ENCODE data around the gene TCERG1. TPM values are rescaled to one million over a fixed set of nuclear protein-coding genes. Genes with fewer than 3 reads are reported as not detected.

Gene TCERG1
- polyA plus RNA-seq, 3 donors = 11.6 to 37.3 (median 18.0) TPM

- Mint-ChIP-seq H3K4me3 (no peak overlapping the region), H3K27ac (peak overlapping the region in 1 of 7 donors; percentile 31), H3K4me1 (no peaks in the 10 kb centered on the region), H3K36me3 (peaks cover 70 to 81% of the 10 kb centered on the region in 2 donors), H3K9me3 (no peaks in the 10 kb centered on the region), H3K27me3 (ENCODE audit: low read depth in 3 of 3) (no peaks in the 10 kb centered on the region)
- intact Hi-C loops (cut with micrococcal nuclease) = no loop called here
- Histone ChIP-seq H3K4me3 (replicated peaks in 1 of 3; ENCODE audit: low read depth in 2 of 3, low read length in 3 of 3) (no peak overlapping the region), H3K79me2 (ENCODE audit: insufficient read depth, low read length) (peaks cover 45% of the 10 kb centered on the region), H3K27ac (ENCODE audit: low read depth in 1 of 2, low read length in 2 of 2) (no peak overlapping the region), H4K20me1 (ENCODE audit: insufficient read depth, low read length) (peaks cover 30% of the 10 kb centered on the region), H3K9me3 (replicated peaks in 1 of 2; ENCODE audit: control insufficient read depth in 1 of 2, insufficient read depth in 1 of 2, low read length in 2 of 2) (no peaks in the 10 kb centered on the region), H3K36me3 (replicated peaks in 1 of 2; ENCODE audit: control insufficient read depth in 1 of 2, insufficient read depth in 2 of 2, low read length in 2 of 2) (peaks cover 77 to 93% of the 10 kb centered on the region in 2 donors), H3K4me1 (ENCODE audit: control insufficient read depth in 1 of 2, insufficient read depth in 2 of 2, low read length in 2 of 2) (no peaks in the 10 kb centered on the region), H3K27me3 (ENCODE audit: control insufficient read depth in 2 of 2, insufficient read depth in 2 of 2, low read length in 2 of 2) (no peaks in the 10 kb centered on the region), H3K9ac (ENCODE audit: insufficient read depth, low read length, poor library complexity, severe bottlenecking) (no peak overlapping the region), H3K4me2 (replicated peaks; ENCODE audit: extremely low read depth, low read length, poor library complexity, severe bottlenecking) (no peak overlapping the region), H2AFZ (ENCODE audit: insufficient read depth, low read depth, low read length, poor library complexity, severe bottlenecking) (no peak overlapping the region)
- WGBS (ENCODE audit: insufficient coverage) = 100% methylated on average over 1 of the region's 1 CpG
- DNase-seq = no peak
- no peak for TF ChIP-seq CTCF (IDR thresholded peaks at IDR 0.05)
These were observed 20.6 kb downstream of the TCERG1 start for GRCh38 chr5:146467760-146468159.

- peak overlapping the region in 4 of 7 donors; percentile 32 to 80 (median 58) for H3K27ac Mint-ChIP-seq
- Histone ChIP-seq H2AFZ (ENCODE audit: insufficient read depth, low read depth, low read length, poor library complexity, severe bottlenecking) (no peak overlapping the region), H3K79me2 (ENCODE audit: insufficient read depth, low read length) (peaks cover 17% of the 10 kb centered on the region), H3K4me1 (ENCODE audit: control insufficient read depth in 1 of 2, insufficient read depth in 2 of 2, low read length in 2 of 2) (peaks cover 15 to 17% of the 10 kb centered on the region in 2 donors), H3K27me3 (ENCODE audit: control insufficient read depth in 2 of 2, insufficient read depth in 2 of 2, low read length in 2 of 2) (no peaks in the 10 kb centered on the region), H3K9ac (ENCODE audit: insufficient read depth, low read length, poor library complexity, severe bottlenecking) (no peak overlapping the region), H3K27ac (ENCODE audit: low read depth in 1 of 2, low read length in 2 of 2) (peak overlapping the region in 1 of 2 donors; percentile 47), H3K36me3 (replicated peaks in 1 of 2; ENCODE audit: control insufficient read depth in 1 of 2, insufficient read depth in 2 of 2, low read length in 2 of 2) (peaks cover 58 to 89% of the 10 kb centered on the region in 2 donors), H3K9me3 (replicated peaks in 1 of 2; ENCODE audit: control insufficient read depth in 1 of 2, insufficient read depth in 1 of 2, low read length in 2 of 2) (no peaks in the 10 kb centered on the region), H4K20me1 (ENCODE audit: insufficient read depth, low read length) (peaks cover 11% of the 10 kb centered on the region), H3K4me3 (replicated peaks in 1 of 3; ENCODE audit: low read depth in 2 of 3, low read length in 3 of 3) (no peak overlapping the region), H3K4me2 (replicated peaks; ENCODE audit: extremely low read depth, low read length, poor library complexity, severe bottlenecking) (no peak overlapping the region)
- peaks cover 59 to 77% of the 10 kb centered on the region in 2 donors for H3K36me3 Mint-ChIP-seq
- intact Hi-C loops (cut with micrococcal nuclease) = loop anchor here in 1 of 2 donors (10.0 kb wide), 1 partner anchor 209 kb away; no protein-coding TSS in a partner anchor
- WGBS (ENCODE audit: insufficient coverage) = no CpG with 5 or more reads among the region's 1 CpG
- no peak for TF ChIP-seq CTCF (IDR thresholded peaks at IDR 0.05)
- peaks cover 0 to 3% (median 0%) of the 10 kb centered on the region in 7 donors for H3K9me3 Mint-ChIP-seq
- no peaks in the 10 kb centered on the region for H3K27me3 Mint-ChIP-seq (ENCODE audit: low read depth in 3 of 3)
- peak; percentile 19 to 39 (median 27) for DNase-seq
- peaks cover 12% of the 10 kb centered on the region for H3K4me1 Mint-ChIP-seq
- H3K4me3 Mint-ChIP-seq = no peak overlapping the region
These were observed 26.9 kb downstream of the TCERG1 start for GRCh38 chr5:146474065-146474464.

Data from CD14-positive monocyte (primary cell).